ENCODE results near the gene RTCB.

Gene RTCB

GRCh38 chr22:32339190-32340012, 72.6 kb downstream of the RTCB start:
- DNase-seq: no peak

- no peak for DNase-seq
Measured at GRCh38 chr22:32338757-32339156, 73.3 kb downstream of the RTCB start.

Measured in hypothalamus (tissue), 51 donors.